Stimulated activated CD4-positive, alpha-beta T cell treated with anti-CD3 and anti-CD28 coated beads, Interleukin-2, amount 100 ng/mL, for 24 hours (primary cell): Measurements from ENCODE around the gene POTEB3.
"Not testable (repeated sequence)": the region's sequence is repeated elsewhere in the genome, so short reads cannot be mapped to it uniquely, and the experiment has no call there.

Source experiments
- DNase-seq, 2 donors: peaks; one replicate each; pipeline ENCODE4 v3.0.0-alpha.2; 2020

Gene POTEB3

DNA sequence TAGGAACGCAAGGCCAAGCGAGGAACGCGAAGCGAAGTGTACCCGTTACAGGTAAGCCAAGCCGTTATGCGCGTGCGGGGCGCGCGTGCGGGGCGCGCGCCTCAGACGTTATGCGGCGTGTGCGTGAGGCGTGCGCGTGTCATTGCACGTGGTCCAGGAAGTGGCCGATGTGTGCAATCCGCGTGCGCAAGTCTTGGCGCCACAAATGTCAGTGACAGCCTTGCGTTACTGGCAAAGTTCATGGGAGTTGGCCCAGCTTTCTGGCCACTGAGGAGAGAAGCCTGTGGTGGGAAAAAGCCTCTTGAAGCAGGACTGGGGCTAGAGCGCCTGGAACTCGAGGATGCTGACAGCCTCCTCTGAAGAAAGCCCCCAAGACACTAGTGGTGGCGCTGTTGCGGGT is at the start of gene POTEB3:
POTEB3 (minus strand) TSS at position 101 of the 400 bp plus-strand sequence. CDS start 488 bp downstream, outside the sequence.
- not testable (repeated sequence) for DNase-seq

GRCh38 chr15:21453683-21454082 is 13.4 kb upstream of the POTEB3 start:
- not testable (repeated sequence) for DNase-seq

DNA sequence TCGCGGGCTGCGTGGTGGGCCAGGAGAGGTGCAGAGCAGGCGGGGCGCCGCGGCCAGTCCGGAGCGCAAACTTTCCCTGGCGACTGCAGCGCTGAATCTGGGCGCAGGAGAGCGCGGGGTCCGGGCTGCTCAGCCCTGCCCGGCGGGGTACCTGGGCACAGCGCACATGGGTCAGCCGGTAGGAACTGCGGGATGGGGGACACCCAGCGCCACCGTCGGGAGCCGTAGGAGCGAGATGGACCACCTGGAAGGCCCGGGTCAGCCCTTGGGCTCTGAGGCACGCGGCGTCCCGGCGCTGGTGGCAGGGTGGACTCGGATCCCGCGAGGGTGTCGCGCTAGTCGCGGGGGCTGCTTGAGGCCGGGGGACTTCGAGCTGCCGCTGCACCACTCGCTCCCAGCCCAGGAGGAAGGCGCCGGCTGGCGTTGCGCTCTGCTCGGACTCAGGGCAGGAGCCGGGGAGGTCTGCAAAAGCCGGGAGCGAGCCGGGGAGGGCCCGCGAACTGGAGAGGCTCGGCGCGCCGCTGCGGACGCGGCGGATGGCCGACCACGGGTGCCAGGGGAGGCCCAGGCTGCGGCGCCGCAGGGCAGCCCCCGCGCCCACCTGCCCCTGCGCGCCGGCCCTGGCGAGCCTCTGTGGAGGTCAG is 11.7 kb upstream of the POTEB3 start:
- DNase-seq, result not testable (repeated sequence)

DNA sequence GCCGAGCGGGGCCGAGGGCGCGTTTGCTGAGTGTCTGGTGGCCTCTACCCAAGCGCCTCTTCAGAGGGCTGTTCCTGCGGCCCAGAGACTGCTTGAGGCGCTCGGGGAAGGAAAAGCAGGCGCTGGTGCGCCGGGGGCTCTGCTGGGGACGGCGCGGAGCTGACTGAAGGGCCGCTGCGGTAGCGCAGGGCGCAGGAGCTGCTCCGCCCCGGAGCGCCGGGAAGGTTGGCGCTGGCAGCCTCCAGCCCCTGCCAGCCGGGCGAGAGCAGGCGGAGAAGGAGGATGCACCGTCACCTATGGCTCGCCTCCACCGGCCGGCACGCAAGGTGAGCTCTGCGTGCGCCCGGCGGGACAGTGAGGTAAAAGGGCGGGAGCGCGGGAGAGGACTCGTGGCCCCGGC is 11.2 kb upstream of the POTEB3 start:
- not testable (repeated sequence) for DNase-seq

DNA sequence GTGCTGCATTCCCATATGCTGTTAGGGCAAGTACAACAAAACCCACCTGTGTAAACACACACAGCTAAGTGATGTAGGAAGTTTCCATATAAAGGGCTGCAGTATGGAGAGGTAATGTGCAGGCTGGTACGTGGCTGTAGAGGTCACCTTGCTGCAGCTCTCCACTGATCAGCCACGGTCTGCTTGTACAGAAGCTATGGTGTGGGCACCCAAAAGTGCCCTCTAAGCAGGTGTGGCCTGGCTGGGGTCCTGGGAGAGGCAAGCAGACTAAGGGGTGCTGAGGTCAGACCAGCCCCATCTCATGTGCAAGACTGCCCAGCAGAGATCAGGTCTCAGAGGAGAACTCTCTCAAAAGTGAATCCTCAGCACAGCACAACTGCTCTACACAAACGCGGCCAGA is 32.9 kb downstream of the POTEB3 start:
- DNase-seq, result not testable (repeated sequence)

GRCh38 chr15:21401531-21401930 is 38.8 kb downstream of the POTEB3 start:
- DNase-seq, result not testable (repeated sequence)

DNA sequence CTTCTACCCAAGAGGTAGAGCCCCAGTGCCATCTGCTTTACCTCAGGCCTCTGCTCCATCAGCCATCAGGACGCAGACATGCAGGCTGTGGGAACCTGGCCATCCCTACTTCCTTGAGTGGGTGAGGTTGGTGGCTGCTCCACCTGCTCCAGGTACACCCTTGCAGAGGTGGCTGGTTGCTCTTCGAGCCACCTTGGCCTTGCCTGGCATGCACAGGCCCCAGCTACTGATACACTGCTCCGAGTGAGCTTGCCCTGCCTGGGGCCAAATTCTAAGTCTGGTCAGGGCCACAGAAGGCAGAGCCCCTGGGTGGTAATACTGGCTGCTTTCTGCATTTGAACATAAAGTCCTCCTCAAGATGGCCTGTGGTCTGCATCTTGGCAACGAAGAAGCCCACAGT is 41.2 kb downstream of the POTEB3 start:
- not testable (repeated sequence) for DNase-seq

DNA sequence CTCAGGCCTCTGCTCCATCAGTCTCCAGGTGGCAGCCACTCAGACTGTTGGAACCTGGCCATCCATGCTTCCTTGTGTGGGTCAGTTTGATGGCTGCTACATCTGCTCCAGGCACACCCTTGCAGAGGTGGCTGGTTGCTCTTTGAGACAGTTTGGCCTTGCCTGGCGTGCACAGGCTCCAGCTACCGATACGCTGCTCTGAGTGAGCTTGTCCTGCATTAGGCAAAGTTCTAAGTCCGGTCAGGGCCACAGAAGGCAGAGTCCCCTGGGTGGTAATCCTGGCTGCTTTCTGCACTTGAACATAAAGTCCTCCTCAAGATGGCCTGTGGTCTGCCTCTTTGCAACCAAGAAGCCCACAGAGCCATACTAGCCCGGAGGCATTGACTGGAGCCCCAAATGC is 41.8 kb downstream of the POTEB3 start:
- DNase-seq, result not testable (repeated sequence)

DNA sequence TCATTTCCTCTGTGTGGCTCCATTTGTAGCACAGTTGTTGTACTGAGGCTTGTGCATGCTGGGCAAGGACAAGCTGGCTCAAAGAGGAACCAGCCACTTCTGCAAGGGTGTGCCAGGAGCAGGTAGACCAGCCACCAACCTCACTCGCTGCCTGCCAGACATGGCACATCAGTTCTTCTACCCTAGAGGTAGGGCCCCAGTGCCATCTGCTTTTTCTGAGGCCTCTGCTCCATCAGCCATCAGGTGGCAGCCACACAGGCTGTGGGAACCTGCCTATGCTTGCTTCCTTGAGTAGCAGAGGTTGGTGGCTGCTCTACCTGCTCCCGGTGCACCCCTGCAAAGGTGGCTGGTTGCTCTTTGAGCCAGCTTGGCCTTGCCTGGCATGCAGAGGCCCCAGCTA is 42.6 kb downstream of the POTEB3 start:
- DNase-seq, result not testable (repeated sequence)

DNA sequence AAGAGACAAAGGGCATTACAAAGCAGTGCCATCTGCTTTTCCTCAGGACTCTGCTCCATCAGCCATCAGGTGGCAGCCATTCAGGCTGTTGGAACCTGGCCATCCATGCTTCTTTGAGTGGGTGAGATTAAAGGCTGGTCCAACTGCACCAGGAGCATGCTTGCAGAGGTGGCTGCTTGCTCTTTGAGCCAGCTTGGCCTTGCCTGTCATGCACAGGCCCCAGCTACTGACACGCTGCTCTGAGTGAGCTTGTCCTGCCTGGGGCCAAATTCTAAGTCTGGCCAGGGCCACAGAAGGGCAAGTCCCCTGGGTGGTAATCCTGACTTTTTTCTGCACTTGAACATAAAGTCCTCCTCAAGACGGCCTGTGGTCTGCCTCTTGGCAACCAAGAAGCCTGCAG is 43.1 kb downstream of the POTEB3 start:
- DNase-seq, result not testable (repeated sequence)

DNA sequence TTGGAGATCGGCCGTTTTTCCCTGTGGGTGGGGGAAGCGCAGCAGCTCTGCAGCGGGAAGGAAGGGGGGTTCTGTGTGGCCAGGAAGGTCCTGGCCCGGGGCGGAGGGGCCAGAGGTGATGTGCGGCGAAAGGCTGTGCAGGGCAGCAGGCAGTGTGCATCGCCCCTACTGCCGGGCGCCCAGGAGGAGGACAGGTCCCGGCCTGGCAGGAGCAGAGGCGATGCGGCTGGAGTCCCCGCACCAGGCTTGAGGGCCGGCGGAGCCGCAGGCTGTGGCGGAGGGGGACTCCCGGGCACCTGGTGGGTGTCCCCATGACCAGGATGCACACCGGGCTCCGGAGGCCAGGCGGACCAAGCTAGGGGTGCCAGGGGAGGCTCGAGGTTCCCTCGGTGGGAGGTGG is 54.3 kb downstream of the POTEB3 start:
- not testable (repeated sequence) for DNase-seq

GRCh38 chr15:21383866-21384485 is 56.3 kb downstream of the POTEB3 start:
- DNase-seq, result not testable (repeated sequence)

- not testable (repeated sequence) for DNase-seq
These were observed 66.6 kb downstream of the POTEB3 start for GRCh38 chr15:21373682-21374081.

GRCh38 chr15:21369177-21369576 is 71.1 kb downstream of the POTEB3 start:
- not testable (repeated sequence) for DNase-seq

- DNase-seq, result not testable (repeated sequence)
These were observed 71.7 kb downstream of the POTEB3 start for GRCh38 chr15:21368625-21369024.
